K562 (cell line): ENCODE measurements around the gene C1QC. TPM values are rescaled to one million over a fixed set of nuclear protein-coding genes. Genes with fewer than 3 reads are reported as not detected.

Experiments used
- ADNP ChIP-seq: fragments of 200-800 bp; sonication (Bioruptor generic); IDR thresholded peaks from 2 replicates; pipeline ENCODE4 v1.6.1; 2016; ENCODE audit warnings: missing genetic modification characterization, missing compliant biosample characterization
- BCOR ChIP-seq: fragments of 450-650 bp; IDR thresholded peaks from 2 replicates; pipeline ENCODE4 v1.6.1; 2016
- CHD4 ChIP-seq: fragments of 200-600 bp; sonication (generic); IDR thresholded peaks from 3 replicates; pipeline ENCODE4 v1.6.1; 2012; ENCODE audit warnings: low read depth, mild to moderate bottlenecking, mixed read lengths, low read length, inconsistent platforms; ENCODE audit not compliant: insufficient read depth, insufficient replicate concordance, poor library complexity, severe bottlenecking
- CLOCK ChIP-seq: fragments of 250-450 bp; sonication (Bioruptor Pico); IDR thresholded peaks from 2 replicates; pipeline ENCODE4 v1.4.0; 2020; ENCODE audit warnings: mild to moderate bottlenecking, moderate library complexity, borderline replicate concordance
- FOXP4 ChIP-seq: sonication (generic); formaldehyde crosslinking; IDR thresholded peaks from 2 replicates; pipeline ENCODE4 v1.8.0; 2022; ENCODE audit warnings: mild to moderate bottlenecking, missing genetic modification reagents, borderline replicate concordance
- HDAC1 ChIP-seq, 2 experiments: fragments of 450-650 bp; IDR thresholded peaks; 2 replicates each; pipeline ENCODE4 v1.6.1; 2016 to 2017; ENCODE audit warnings: inconsistent platforms in 1 of 2, mild to moderate bottlenecking in 1 of 2, moderate library complexity in 1 of 2
- KDM4B ChIP-seq, 2 experiments: fragments of 450-650 bp in 1 of 2; sonication (generic) in 1 of 2; IDR thresholded peaks; 2 replicates each; pipeline ENCODE4 v1.6.1; 2016 to 2017; ENCODE audit warnings: borderline replicate concordance in 2 of 2, antibody characterized with exemption in 1 of 2, low read depth in 1 of 2, mild to moderate bottlenecking in 1 of 2
- LARP7 ChIP-seq: fragments of 450-650 bp; IDR thresholded peaks from 2 replicates; pipeline ENCODE4 v1.6.1; 2016
- MEIS2 ChIP-seq: fragments of 450-650 bp; IDR thresholded peaks from 2 replicates; pipeline ENCODE4 v1.6.1; 2014; ENCODE audit warnings: mild to moderate bottlenecking; ENCODE audit not compliant: partially characterized antibody
- NBN ChIP-seq: fragments of 450-650 bp; IDR thresholded peaks from 2 replicates; pipeline ENCODE4 v1.6.1; 2016; ENCODE audit warnings: low read depth, mild to moderate bottlenecking
- PHF21A ChIP-seq: fragments of 450-650 bp; IDR thresholded peaks from 2 replicates; pipeline ENCODE4 v1.6.1; 2017; ENCODE audit warnings: low read depth, borderline replicate concordance
- PYGO2 ChIP-seq: fragments of 450-650 bp; IDR thresholded peaks from 2 replicates; pipeline ENCODE4 v1.6.1; 2016; ENCODE audit warnings: mild to moderate bottlenecking, missing genetic modification characterization, moderate library complexity, missing compliant biosample characterization
- RBM25 ChIP-seq: fragments of 200-400 bp; formaldehyde crosslinking; IDR thresholded peaks from 2 replicates; pipeline ENCODE4 v1.6.1; 2018; ENCODE audit warnings: low read length, low read depth, moderate library complexity; ENCODE audit not compliant: severe bottlenecking
- RCOR1 ChIP-seq, 2 experiments: IDR thresholded peaks; 2 replicates each; pipeline ENCODE4 v1.6.1; 2012; ENCODE audit warnings: low read depth in 2 of 2, low read length in 2 of 2, borderline replicate concordance in 1 of 2, improper control_type of control experiment in 1 of 2
- SRSF7 ChIP-seq: fragments of 200-400 bp; formaldehyde crosslinking; optimal IDR thresholded peaks from 2 replicates; pipeline ENCODE3; 2017; ENCODE audit warnings: mild to moderate bottlenecking, low read depth, low read length
- TARDBP ChIP-seq: fragments of 450-650 bp; IDR thresholded peaks from 2 replicates; pipeline ENCODE4 v1.6.1; 2016
- ZC3H11A ChIP-seq: IDR thresholded peaks from 2 replicates; pipeline ENCODE4 v1.6.1; 2012; ENCODE audit warnings: low read depth, low read length, improper control_type of control experiment
- ZKSCAN8 ChIP-seq: fragments of 200-800 bp; sonication (Bioruptor generic); IDR thresholded peaks from 2 replicates; pipeline ENCODE4 v1.6.1; 2016; ENCODE audit warnings: missing genetic modification characterization, missing compliant biosample characterization
- ZNF354B ChIP-seq: fragments of 250-450 bp; sonication (Bioruptor Pico); IDR thresholded peaks from 2 replicates; pipeline ENCODE4 v1.4.0; 2020
- polyA plus RNA-seq, 8 experiments: library from polyadenylated mRNA; depleted of rRNA in 4 of 8; stranded (reverse) in 5 of 8; unstranded in 3 of 8; fragments of >200 nt; fragmentation: Nextera tagmentation in 2 of 8; fragmentation: Illumina TruSeq in 1 of 8; extraction: Ambion mirVana in 2 of 8; extraction: Trizol in 1 of 8; gene quantifications; 2 replicates each; pipeline versions ENCODE4 v1.2.1 to v1.2.3, GENCODE V29; 2011 to 2014; ENCODE audit warnings: inconsistent platforms in 1 of 8, missing spikeins in 1 of 8
- total RNA-seq, 7 experiments: library from RNA; depleted of rRNA in 6 of 7; stranded (reverse); fragments of >200 nt in 6 of 7; fragmentation: Illumina TruSeq in 2 of 7; extraction: Trizol in 2 of 7; gene quantifications; 2 replicates each; pipeline versions ENCODE4 v1.2.1 to v1.2.3, GENCODE V29; 2011 to 2021; ENCODE audit warnings: low replicate concordance in 1 of 7
- TF ChIP-seq, protein P1 (sequence below): fragments of 200-800 bp; sonication (Bioruptor generic); IDR thresholded peaks from 2 replicates; pipeline ENCODE4 v1.6.1; 2016; ENCODE audit warnings: missing genetic modification characterization, missing compliant biosample characterization

The C1QC gene
- total and polyA plus RNA-seq, 9 of the 15 experiments (the other 6 are each of a cell fraction or from before 2014, with no cell fraction given) = 0.69 TPM; not detected in 8

DNA sequence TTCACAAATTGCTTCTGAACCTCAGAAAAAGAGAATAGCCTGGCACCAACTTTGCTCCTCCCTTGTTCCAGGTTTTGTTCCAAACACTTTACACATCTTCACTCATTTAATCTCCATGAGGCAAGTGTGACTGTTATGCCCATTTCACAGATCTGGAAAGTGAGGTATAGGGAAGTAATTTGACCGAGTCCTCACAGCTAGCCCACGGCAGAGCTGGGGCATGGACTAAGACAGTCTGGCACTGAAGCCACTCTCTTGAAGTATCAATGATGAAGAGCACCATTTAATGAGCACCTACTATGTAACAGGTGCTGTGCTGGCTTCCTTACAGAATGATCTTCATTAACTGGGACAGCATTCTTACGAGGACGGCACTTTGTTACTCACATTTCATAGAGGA, 28.6 kb downstream of the C1QC start (continued):
- TF ChIP-seq RCOR1 (IDR thresholded peaks at IDR 0.05; ENCODE audit: borderline replicate concordance in 1 of 2, low read depth in 2 of 2, low read length in 2 of 2) = 0 out of 4 replicates have a peak, but pooled peaks of 1 of the 2 experiments have one; percentile 21
- TF ChIP-seq, protein P1, sequence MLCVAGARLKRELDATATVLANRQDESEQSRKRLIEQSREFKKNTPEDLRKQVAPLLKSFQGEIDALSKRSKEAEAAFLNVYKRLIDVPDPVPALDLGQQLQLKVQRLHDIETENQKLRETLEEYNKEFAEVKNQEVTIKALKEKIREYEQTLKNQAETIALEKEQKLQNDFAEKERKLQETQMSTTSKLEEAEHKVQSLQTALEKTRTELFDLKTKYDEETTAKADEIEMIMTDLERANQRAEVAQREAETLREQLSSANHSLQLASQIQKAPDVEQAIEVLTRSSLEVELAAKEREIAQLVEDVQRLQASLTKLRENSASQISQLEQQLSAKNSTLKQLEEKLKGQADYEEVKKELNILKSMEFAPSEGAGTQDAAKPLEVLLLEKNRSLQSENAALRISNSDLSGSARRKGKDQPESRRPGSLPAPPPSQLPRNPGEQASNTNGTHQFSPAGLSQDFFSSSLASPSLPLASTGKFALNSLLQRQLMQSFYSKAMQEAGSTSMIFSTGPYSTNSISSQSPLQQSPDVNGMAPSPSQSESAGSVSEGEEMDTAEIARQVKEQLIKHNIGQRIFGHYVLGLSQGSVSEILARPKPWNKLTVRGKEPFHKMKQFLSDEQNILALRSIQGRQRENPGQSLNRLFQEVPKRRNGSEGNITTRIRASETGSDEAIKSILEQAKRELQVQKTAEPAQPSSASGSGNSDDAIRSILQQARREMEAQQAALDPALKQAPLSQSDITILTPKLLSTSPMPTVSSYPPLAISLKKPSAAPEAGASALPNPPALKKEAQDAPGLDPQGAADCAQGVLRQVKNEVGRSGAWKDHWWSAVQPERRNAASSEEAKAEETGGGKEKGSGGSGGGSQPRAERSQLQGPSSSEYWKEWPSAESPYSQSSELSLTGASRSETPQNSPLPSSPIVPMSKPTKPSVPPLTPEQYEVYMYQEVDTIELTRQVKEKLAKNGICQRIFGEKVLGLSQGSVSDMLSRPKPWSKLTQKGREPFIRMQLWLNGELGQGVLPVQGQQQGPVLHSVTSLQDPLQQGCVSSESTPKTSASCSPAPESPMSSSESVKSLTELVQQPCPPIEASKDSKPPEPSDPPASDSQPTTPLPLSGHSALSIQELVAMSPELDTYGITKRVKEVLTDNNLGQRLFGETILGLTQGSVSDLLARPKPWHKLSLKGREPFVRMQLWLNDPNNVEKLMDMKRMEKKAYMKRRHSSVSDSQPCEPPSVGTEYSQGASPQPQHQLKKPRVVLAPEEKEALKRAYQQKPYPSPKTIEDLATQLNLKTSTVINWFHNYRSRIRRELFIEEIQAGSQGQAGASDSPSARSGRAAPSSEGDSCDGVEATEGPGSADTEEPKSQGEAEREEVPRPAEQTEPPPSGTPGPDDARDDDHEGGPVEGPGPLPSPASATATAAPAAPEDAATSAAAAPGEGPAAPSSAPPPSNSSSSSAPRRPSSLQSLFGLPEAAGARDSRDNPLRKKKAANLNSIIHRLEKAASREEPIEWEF (CRISPR knock-in tag) = no peak
- TF ChIP-seq SRSF7 = no peak
- no peak for TF ChIP-seq ZNF354B (CRISPR knock-in tag)
- no peak for TF ChIP-seq ZKSCAN8 (CRISPR knock-in tag)
- TF ChIP-seq TARDBP = no peak
- no peak for TF ChIP-seq PYGO2
- peak; percentile 92 for TF ChIP-seq RBM25
- TF ChIP-seq LARP7 = no peak
- peak; percentile 89 for TF ChIP-seq ADNP (tag)
- TF ChIP-seq KDM4B (IDR thresholded peaks at IDR 0.05; ENCODE audit: borderline replicate concordance in 2 of 2, low read depth in 1 of 2) = no peak
- TF ChIP-seq MEIS2 = no peak
- no peak for TF ChIP-seq FOXP4 (CRISPR knock-in tag)
- no peak for TF ChIP-seq CLOCK (CRISPR knock-in tag)
- no peak for TF ChIP-seq HDAC1 (IDR thresholded peaks at IDR 0.05)
- TF ChIP-seq PHF21A = no peak
- TF ChIP-seq ZC3H11A = no peak
- TF ChIP-seq NBN = no peak
- peak; percentile 88 for TF ChIP-seq BCOR
- peak; percentile 95 for TF ChIP-seq CHD4
